HG03196 (cell line): Measurements from ENCODE around the gene PSG1.
"Not testable (repeated sequence)": the region's sequence is repeated elsewhere in the genome, so short reads cannot be mapped to it uniquely, and the experiment has no call there.

Source experiments
- ATAC-seq: cut with Tn5 transposase; IDR thresholded peaks from one replicate; pipeline ENCODE4 v1.9.1; 2021; ENCODE audit not compliant: unreplicated experiment

The PSG1 gene

GRCh38 chr19:42882010-42882409, 2.5 kb upstream of the PSG1 start:
- not testable (repeated sequence) for ATAC-seq

GRCh38 chr19:42881279-42881678, 1.8 kb upstream of the PSG1 start:
- ATAC-seq = not testable (repeated sequence)

- not testable (repeated sequence) for ATAC-seq
These were observed 1.1 kb upstream of the PSG1 start for GRCh38 chr19:42880621-42881020.

DNA sequence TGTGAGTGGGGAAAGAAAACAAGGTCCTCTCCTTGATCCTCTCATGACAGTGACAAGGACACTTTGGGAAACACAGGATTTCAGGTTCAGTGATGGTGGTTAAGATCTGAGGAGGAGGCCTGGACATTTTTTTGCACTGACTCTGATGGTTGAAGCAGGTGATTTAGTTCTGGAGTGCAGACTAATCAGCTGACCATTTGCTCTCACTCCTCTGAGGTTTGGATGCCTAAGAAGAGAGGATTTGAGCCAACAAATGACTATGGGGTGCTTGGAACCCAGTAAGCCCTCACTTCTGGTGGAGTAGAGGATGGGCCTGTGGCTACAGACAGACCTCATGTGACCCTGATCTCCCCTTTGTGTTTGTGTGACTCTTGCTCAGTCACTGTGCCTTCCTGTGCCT, 2.9 kb downstream of the PSG1 start:
- ATAC-seq = not testable (repeated sequence)

GRCh38 chr19:42875881-42876280, 3.6 kb downstream of the PSG1 start:
- ATAC-seq = not testable (repeated sequence)

- ATAC-seq = not testable (repeated sequence)
These were observed 4.4 kb downstream of the PSG1 start for GRCh38 chr19:42874901-42875813.

- not testable (repeated sequence) for ATAC-seq
These were observed 5.4 kb downstream of the PSG1 start for GRCh38 chr19:42874136-42874535.

DNA sequence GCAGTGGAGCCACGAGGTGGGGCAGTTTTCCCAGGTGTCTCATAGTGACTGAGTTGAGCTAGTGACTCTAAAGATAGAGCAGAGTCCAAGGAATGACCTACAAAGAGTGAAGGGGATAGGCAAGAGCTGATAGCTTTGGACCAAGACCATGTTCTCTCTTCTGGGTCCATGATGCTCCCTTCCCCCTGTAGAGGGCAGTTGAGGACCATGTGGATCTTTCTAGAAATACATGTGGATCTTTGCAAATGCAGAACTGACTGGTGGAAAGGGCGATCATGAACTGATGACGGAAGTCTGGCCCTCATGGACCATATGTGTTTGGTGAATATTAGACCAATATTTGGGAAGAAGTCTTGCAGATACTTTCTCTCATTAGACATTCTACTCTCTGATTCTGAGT, 6.9 kb downstream of the PSG1 start:
- ATAC-seq = no peak

DNA sequence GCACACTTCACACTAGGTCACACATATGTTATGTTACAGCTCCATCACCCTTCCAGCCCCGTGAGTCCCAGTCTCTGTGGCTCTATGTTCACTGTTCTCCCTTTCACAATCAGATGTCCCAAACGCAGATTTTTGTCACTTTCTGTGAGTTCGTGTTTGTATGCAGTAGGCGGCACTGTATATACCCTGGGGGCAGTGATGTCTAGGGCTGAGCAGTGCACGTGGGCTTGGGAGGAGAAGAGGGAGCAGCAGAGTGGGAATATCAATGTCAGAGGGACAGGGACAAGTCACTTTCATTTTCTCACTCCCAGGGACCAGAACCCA, 22.0 kb downstream of the PSG1 start:
- ATAC-seq = no peak

DNA sequence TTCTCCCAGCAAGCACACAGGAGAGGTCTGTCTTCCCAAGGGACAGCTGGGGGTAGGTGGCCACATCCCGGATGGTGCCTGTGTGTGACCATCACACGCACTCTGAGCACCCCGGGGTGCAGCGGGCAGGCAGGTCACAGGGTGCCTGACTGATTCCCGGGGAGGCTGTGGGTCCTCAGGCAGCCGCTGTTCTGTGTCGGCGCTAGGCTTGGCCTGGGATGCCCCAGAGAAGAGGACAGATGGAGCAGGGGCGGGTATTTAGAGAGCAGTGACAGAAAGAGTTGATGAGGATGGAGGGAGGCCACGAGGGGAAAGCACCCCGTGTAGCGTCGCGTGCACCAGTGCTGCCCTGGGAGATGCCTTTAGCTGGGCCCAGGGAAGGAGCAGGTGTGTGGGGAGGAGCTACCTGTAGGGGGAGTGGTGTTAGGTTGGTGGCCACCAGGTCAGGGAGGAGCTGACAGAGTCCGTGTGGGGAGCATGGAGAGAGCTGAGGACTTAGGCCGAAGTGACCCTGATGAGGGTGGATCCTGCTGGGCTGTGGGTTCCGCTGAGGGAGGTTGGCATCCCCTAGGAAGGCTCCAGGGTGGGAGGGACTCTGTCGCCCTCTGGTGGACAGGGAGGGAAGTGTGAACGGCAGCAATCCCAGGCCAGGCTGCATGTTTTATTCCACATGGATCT, 22.5 kb downstream of the PSG1 start:
- not testable (repeated sequence) for ATAC-seq

DNA sequence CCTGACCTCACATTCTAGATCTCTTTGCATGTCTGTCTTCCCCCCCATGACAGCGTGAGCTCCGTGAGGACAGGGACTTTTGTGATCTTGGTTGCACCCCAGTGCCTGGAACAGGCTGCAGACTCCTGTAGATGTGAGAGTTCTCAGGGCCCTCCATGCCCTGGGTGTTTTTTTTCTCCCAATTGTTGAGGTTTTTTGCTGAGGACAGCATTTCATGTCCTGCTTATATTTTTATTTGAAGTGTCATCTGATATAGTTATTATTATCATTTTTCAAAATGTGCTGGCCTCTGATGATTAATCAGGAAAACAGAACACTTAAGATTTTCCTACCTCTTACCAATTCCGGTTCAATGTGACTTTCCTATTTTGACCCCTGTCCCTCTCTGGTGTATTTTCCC, 24.8 kb downstream of the PSG1 start:
- not testable (repeated sequence) for ATAC-seq

- not testable (repeated sequence) for ATAC-seq
These were observed 26.3 kb downstream of the PSG1 start for GRCh38 chr19:42853231-42853630.

DNA sequence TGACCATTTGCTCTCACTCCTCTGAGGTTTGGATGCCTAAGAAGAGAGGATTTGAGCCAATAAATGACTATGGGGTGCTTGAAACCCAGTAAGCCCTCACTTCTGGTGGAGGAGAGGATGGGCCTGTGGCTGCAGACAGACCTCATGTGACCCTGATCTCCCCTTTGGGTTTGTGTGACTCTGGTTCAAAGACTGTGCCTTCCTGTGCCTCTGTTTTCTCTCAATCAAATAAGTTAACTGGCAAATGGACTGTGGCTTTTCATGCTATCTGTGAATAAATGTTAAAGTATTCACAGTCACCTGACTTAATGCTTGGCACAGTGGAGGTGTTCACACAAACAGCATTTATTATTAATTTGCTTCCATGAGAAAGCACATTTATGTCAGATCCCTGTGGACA, 26.7 kb downstream of the PSG1 start:
- not testable (repeated sequence) for ATAC-seq

- ATAC-seq = not testable (repeated sequence)
These were observed 27.7 kb downstream of the PSG1 start for GRCh38 chr19:42851718-42852280.

- no peak for ATAC-seq
These were observed 28.4 kb downstream of the PSG1 start for GRCh38 chr19:42850981-42851717.

DNA sequence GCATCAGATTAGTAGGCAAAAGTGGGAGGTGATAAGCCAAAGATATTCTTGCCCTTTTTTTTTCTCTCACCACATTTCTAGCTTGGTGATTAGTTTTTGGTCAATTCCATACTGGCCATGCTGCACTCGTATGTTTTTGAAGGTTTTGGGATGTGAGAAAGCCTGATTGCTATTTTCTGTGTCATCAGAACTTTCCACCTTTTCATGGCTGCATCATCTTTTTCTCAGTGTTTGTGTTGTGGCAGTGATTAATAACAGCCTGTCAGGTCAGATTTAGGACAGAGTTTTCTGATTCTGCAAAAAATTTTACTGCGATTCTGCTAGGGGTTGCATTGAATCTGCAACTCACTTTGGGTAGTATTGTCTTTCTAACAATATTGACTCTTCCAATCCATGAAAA, 32.9 kb downstream of the PSG1 start:
- no peak for ATAC-seq

DNA sequence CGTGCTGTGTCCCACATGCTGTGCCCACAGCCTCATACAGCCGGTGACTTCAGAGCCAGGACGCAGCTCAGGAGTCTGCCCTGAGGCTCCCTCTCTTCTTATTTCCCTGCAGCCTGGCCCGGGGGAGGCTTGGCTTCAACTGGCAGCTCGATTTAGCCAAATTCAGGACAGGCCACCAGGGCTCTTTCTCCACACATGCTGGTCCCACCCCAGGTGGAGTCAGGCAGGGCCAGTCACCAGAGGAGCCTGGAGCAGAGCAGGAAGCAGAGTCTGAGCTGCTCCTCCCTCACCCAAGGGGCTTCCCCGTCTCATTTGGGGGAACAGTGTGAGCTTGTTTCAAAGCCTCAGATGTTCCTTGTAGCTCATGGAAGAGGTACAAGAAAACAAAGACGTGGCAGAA, 35.9 kb downstream of the PSG1 start:
- not testable (repeated sequence) for ATAC-seq

DNA sequence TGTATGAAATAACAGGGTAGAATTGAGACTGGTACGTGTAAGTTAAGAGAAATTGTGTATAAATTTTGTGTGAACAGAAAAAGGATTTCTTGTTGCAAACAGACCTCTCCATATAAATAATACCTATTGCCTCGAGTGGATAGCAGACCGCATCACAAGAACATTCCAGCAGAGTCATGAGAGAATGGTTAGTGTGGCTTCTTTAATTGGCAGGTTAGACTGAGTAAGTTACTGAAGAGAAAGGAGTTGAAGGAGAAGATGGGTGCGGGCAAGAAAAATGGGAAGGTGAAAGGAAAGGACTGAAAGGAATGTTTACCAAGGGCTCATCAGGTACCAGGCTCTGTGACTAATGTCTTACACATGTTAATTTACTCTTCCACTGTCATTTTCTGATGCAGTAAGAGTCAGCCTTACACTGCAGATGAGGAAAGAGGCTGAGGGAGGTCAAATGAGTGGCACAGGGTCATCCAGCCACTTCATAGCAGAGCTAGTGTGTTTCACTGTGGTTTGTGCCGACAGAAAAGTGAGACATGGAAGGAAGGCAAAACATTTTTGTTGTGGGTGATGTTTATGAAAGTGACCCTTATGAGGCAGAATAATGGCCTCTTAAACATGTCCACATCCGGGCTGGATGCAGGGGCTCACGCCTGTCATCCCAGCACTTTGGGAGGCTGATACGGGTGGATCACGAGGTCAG, 46.6 kb downstream of the PSG1 start:
- not testable (repeated sequence) for ATAC-seq

- not testable (repeated sequence) for ATAC-seq
These were observed 47.4 kb downstream of the PSG1 start for GRCh38 chr19:42832023-42832680.
